ENCODE data around the gene CLIP2. TPM values are rescaled to one million over a fixed set of nuclear protein-coding genes. Genes with fewer than 3 reads are reported as not detected.

Gene CLIP2
- total and polyA plus RNA-seq, 2 of the 8 experiments (the other 6 are each of a cell fraction or from before 2014, with no cell fraction given): 8.3 to 41.5 TPM

DNA sequence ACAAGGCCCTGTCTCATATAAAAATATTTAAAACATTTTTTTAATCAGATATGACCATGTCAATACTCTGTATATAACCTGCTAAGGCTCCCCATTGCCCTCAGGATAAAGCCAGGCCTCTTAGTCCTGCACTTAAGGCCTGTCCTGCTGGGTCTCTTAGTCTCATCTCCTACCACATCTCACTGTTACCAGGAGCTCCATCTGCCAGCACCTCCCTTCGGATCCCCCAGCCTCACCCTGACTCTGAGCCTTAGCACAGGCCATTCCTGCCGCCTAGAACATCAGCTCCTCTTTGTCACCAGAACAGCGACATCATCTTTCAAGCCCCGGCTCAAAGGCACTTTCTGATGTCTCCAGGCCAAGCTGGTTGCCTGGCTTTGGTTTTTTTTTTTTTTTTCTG, 138.8 kb downstream of the CLIP2 start (continued):
- TF ChIP-seq SIX5 (IDR thresholded peaks at IDR 0.05; ENCODE audit: low read depth, low read length) (no peak), HDAC2 (IDR thresholded peaks at IDR 0.05; ENCODE audit: borderline replicate concordance in 1 of 2, low read depth in 2 of 2, low read length in 2 of 2) (0 out of 4 replicates have a peak, but pooled peaks of 1 of the 2 experiments have one; percentile 58), SIRT6 (IDR thresholded peaks at IDR 0.05; ENCODE audit: low read length) (no peak), ZNF274 (IDR thresholded peaks at IDR 0.05; ENCODE audit: borderline replicate concordance, extremely low read depth, low read length) (no peak), RNF2 (IDR thresholded peaks at IDR 0.05; ENCODE audit: borderline replicate concordance, low read depth, low read length, missing control alignments, poor library complexity, severe bottlenecking) (no peak)
